ENCODE results near the gene RABGEF1.

DNA sequence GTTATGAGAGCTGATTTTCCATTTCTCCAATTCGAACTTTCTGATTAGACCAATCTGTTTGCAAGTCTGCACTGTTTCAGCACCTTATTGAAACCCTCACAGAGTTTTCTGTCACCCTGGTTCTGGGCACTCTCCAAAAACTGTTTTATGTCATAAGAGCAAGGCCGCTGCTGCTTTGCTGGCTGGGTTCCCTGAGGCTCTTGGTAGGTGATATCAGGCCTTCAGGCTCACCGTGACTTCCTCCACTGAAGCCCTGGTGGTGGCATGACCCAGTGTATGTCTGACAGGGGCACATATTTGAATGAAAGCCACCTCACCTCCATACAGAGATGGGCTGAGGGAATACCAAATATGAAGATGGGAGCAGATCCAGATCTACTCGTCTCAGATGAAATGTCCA is 8.3 kb downstream of the RABGEF1 start:
- no peak for TF ChIP-seq CTCF (IDR thresholded peaks at IDR 0.05)
- no peak for TF ChIP-seq POLR2A (IDR thresholded peaks at IDR 0.05)

Data from testis (tissue), 2 donors.